ENCODE measurements around the gene ACAP3. TPM values are rescaled to one million over a fixed set of nuclear protein-coding genes. Genes with fewer than 3 reads are reported as not detected.

ACAP3 gene
- total RNA-seq, result 16.8 and 30.6 TPM in 2 replicates

GRCh38 chr1:1307923-1308755 is at the start of gene ACAP3, which contains the start of gene PUSL1:
ACAP3 (minus strand) TSS chr1:1307930; CDS start chr1:1307815, 115 bp downstream.
PUSL1 (plus strand) TSS chr1:1308597; CDS start chr1:1308644, 47 bp downstream.
- peak; percentile 92 for DNase-seq

GRCh38 chr1:1356796-1357401 is 49.2 kb upstream of the ACAP3 start:
- DNase-seq, result no peak

- DNase-seq, result no peak
Observed at GRCh38 chr1:1356166-1356795, 48.6 kb upstream of the ACAP3 start.

GRCh38 chr1:1355416-1355815 is 47.7 kb upstream of the ACAP3 start:
- DNase-seq, result peak; percentile 32

- no peak for DNase-seq
Observed at GRCh38 chr1:1354271-1355247, 46.8 kb upstream of the ACAP3 start.

GRCh38 chr1:1353389-1354151 is 45.8 kb upstream of the ACAP3 start:
- DNase-seq, result no peak

GRCh38 chr1:1352786-1353388 is 45.2 kb upstream of the ACAP3 start:
- no peak for DNase-seq

- DNase-seq, result no peak
Observed at GRCh38 chr1:1351511-1352427, 44.0 kb upstream of the ACAP3 start.

- peak; percentile 73 for DNase-seq
Observed at GRCh38 chr1:1349256-1350012, 41.7 kb upstream of the ACAP3 start, which contains the start of gene DVL1. DVL1 (minus strand) TSS chr1:1349418; CDS start chr1:1349065, 353 bp downstream.

GRCh38 chr1:1348420-1349255 is 40.9 kb upstream of the ACAP3 start:
- DNase-seq, result peak; percentile 65

- DNase-seq, result no peak
Observed at GRCh38 chr1:1347663-1348419, 40.1 kb upstream of the ACAP3 start.

- no peak for DNase-seq
Observed at GRCh38 chr1:1347026-1347595, 39.4 kb upstream of the ACAP3 start.

GRCh38 chr1:1346501-1346890 is 38.8 kb upstream of the ACAP3 start:
- no peak for DNase-seq

- no peak for DNase-seq
Observed at GRCh38 chr1:1345860-1346500, 38.2 kb upstream of the ACAP3 start.

GRCh38 chr1:1345384-1345783 is 37.7 kb upstream of the ACAP3 start:
- no peak for DNase-seq

GRCh38 chr1:1344655-1345361 is 37.1 kb upstream of the ACAP3 start:
- peak; percentile 45 for DNase-seq
